ENCODE measurements around the gene SART3.
"Not testable (repeated sequence)": the region's sequence is repeated elsewhere in the genome, so short reads cannot be mapped to it uniquely, and the experiment has no call there.

Gene SART3

DNA sequence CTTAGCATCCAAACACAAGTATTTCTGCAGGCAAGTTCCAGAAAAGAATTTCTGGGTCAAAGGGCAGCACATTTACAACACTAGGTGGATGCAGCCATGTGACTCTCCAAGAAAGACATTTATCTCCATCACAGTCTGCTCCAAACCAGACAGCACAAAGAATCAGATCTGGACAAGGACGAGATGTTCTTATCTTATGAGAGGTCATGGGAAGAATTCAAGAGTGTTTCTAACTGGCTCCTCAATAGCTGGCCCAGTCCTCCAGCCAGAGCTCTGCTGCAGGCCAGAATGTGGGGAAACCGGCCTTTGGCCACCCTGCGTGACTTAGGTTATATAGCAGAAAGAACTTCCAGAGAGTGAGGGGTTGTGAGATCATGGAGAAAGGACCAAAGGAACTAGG is 19.6 kb upstream of the SART3 start:
- Histone ChIP-seq H3K27me3 (replicated peaks; ENCODE audit: control insufficient read depth, insufficient read depth, low read length, poor library complexity, severe bottlenecking) (no peaks in the 10 kb centered on the region), H3K4me3 (ENCODE audit: insufficient read depth, low read depth, low read length, poor library complexity, severe bottlenecking) (no peak overlapping the region), H3K9me3 (ENCODE audit: control insufficient read depth, low read length) (no peaks in the 10 kb centered on the region), H3K36me3 (ENCODE audit: control insufficient read depth, insufficient read depth, low read length) (no peaks in the 10 kb centered on the region), H3K27ac (ENCODE audit: insufficient read depth, low read length, poor library complexity, severe bottlenecking) (no peak overlapping the region), H3K4me1 (ENCODE audit: control insufficient read depth, insufficient read depth, low read length, poor library complexity, severe bottlenecking) (no peaks in the 10 kb centered on the region)
- DNase-seq: no peak

DNA sequence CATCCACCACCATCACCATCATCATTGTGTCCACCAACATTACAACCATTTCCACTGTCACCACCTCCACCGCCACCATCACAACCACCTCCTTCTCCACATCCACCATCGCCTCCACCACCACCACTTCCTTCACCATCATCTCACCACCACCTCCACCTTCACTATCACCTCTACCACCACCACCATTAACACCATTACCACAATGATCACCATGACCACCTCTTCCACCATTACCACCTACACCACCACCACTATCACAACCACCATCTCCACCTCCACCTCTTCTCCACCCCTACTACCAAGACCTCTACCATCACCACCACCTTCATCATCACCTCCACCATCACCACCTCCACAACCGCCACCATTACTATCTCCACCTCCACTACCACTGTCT is 17.8 kb upstream of the SART3 start:
- DNase-seq: no peak
- no peak overlapping the region for H3K27ac ChIP-seq (ENCODE audit: insufficient read depth, low read length, poor library complexity, severe bottlenecking)
- H3K4me1 ChIP-seq (ENCODE audit: control insufficient read depth, insufficient read depth, low read length, poor library complexity, severe bottlenecking): no peaks in the 10 kb centered on the region
- no peaks in the 10 kb centered on the region for H3K9me3 ChIP-seq (ENCODE audit: control insufficient read depth, low read length)
- no peaks in the 10 kb centered on the region for H3K27me3 ChIP-seq (replicated peaks; ENCODE audit: control insufficient read depth, insufficient read depth, low read length, poor library complexity, severe bottlenecking)
- H3K36me3 ChIP-seq (ENCODE audit: control insufficient read depth, insufficient read depth, low read length): no peaks in the 10 kb centered on the region
- no peak overlapping the region for H3K4me3 ChIP-seq (ENCODE audit: insufficient read depth, low read depth, low read length, poor library complexity, severe bottlenecking)

DNA sequence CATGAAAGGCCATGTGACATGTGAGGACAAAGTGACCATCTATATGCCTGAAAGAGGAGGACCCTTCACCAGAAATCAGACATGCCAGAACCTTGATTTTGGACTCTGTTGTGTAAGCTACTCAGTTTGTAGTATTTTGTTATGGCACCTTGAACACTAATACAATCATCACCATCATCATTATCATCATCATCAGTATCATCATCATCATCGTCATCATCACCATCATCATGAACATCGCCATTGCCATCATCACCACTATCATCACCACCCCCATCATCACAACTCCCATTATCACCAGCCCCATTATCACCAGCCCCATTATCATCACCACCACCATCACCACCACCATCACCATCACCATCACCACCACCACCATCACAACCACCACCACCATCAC is 17.3 kb upstream of the SART3 start:
- Histone ChIP-seq H3K9me3 (ENCODE audit: control insufficient read depth, low read length) (no peaks in the 10 kb centered on the region), H3K36me3 (ENCODE audit: control insufficient read depth, insufficient read depth, low read length) (no peaks in the 10 kb centered on the region), H3K4me3 (ENCODE audit: insufficient read depth, low read depth, low read length, poor library complexity, severe bottlenecking) (no peak overlapping the region), H3K27me3 (replicated peaks; ENCODE audit: control insufficient read depth, insufficient read depth, low read length, poor library complexity, severe bottlenecking) (no peaks in the 10 kb centered on the region), H3K27ac (ENCODE audit: insufficient read depth, low read length, poor library complexity, severe bottlenecking) (no peak overlapping the region), H3K4me1 (ENCODE audit: control insufficient read depth, insufficient read depth, low read length, poor library complexity, severe bottlenecking) (no peaks in the 10 kb centered on the region)
- DNase-seq: no peak

- Histone ChIP-seq H3K4me3 (ENCODE audit: insufficient read depth, low read depth, low read length, poor library complexity, severe bottlenecking) (no peak overlapping the region), H3K27ac (ENCODE audit: insufficient read depth, low read length, poor library complexity, severe bottlenecking) (no peak overlapping the region), H3K4me1 (ENCODE audit: control insufficient read depth, insufficient read depth, low read length, poor library complexity, severe bottlenecking) (no peaks in the 10 kb centered on the region), H3K9me3 (ENCODE audit: control insufficient read depth, low read length) (no peaks in the 10 kb centered on the region), H3K36me3 (ENCODE audit: control insufficient read depth, insufficient read depth, low read length) (no peaks in the 10 kb centered on the region), H3K27me3 (replicated peaks; ENCODE audit: control insufficient read depth, insufficient read depth, low read length, poor library complexity, severe bottlenecking) (no peaks in the 10 kb centered on the region)
- no peak for DNase-seq
Measured at GRCh38 chr12:108577458-108577857, 16.5 kb upstream of the SART3 start.

DNA sequence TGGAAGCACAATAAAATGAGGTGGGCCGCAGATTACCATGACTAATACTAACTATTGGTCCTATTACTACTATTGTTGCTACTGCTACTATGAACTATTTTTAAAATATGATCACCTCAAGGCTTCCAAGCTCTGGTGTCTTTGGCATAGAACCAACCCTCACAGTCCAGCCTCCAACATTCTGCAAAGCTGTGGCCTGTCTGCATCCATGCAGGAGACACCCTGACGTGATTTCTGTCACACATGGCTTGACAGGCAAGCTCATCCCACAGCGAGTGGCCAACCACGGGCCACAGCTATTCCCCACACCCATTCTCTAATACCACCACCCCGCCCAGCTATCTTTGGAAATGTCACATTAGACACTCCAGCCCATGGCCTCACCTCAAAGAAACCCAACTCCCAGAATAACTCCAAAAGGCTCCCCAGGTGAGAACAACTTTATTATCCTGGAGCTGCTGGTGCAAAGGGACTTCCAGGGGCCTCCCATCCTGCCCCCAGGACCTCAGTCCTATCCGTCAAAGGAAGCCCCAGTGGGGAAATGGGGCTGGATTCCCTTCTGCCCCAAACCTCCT is 15.8 kb upstream of the SART3 start:
- Histone ChIP-seq H3K4me1 (ENCODE audit: control insufficient read depth, insufficient read depth, low read length, poor library complexity, severe bottlenecking) (no peaks in the 10 kb centered on the region), H3K4me3 (ENCODE audit: insufficient read depth, low read depth, low read length, poor library complexity, severe bottlenecking) (no peak overlapping the region), H3K27me3 (replicated peaks; ENCODE audit: control insufficient read depth, insufficient read depth, low read length, poor library complexity, severe bottlenecking) (no peaks in the 10 kb centered on the region), H3K9me3 (ENCODE audit: control insufficient read depth, low read length) (no peaks in the 10 kb centered on the region), H3K27ac (ENCODE audit: insufficient read depth, low read length, poor library complexity, severe bottlenecking) (no peak overlapping the region), H3K36me3 (ENCODE audit: control insufficient read depth, insufficient read depth, low read length) (no peaks in the 10 kb centered on the region)
- no peak for DNase-seq

- Histone ChIP-seq H3K9me3 (ENCODE audit: control insufficient read depth, low read length) (no peaks in the 10 kb centered on the region), H3K27me3 (replicated peaks; ENCODE audit: control insufficient read depth, insufficient read depth, low read length, poor library complexity, severe bottlenecking) (no peaks in the 10 kb centered on the region), H3K36me3 (ENCODE audit: control insufficient read depth, insufficient read depth, low read length) (no peaks in the 10 kb centered on the region), H3K4me3 (ENCODE audit: insufficient read depth, low read depth, low read length, poor library complexity, severe bottlenecking) (no peak overlapping the region), H3K27ac (ENCODE audit: insufficient read depth, low read length, poor library complexity, severe bottlenecking) (no peak overlapping the region), H3K4me1 (ENCODE audit: control insufficient read depth, insufficient read depth, low read length, poor library complexity, severe bottlenecking) (no peaks in the 10 kb centered on the region)
- DNase-seq: no peak
Measured at GRCh38 chr12:108575199-108575912, 14.4 kb upstream of the SART3 start.

- not testable (repeated sequence) for DNase-seq; H3K9me3 ChIP-seq (ENCODE audit: control insufficient read depth, low read length); H3K36me3 ChIP-seq (ENCODE audit: control insufficient read depth, insufficient read depth, low read length); H3K4me1 ChIP-seq (ENCODE audit: control insufficient read depth, insufficient read depth, low read length, poor library complexity, severe bottlenecking); H3K4me3 ChIP-seq (ENCODE audit: insufficient read depth, low read depth, low read length, poor library complexity, severe bottlenecking); H3K27ac ChIP-seq (ENCODE audit: insufficient read depth, low read length, poor library complexity, severe bottlenecking); H3K27me3 ChIP-seq (replicated peaks; ENCODE audit: control insufficient read depth, insufficient read depth, low read length, poor library complexity, severe bottlenecking)
Measured at GRCh38 chr12:108574276-108574675, 13.3 kb upstream of the SART3 start.

GRCh38 chr12:108573317-108573716 is 12.3 kb upstream of the SART3 start:
- H3K4me1 ChIP-seq (ENCODE audit: control insufficient read depth, insufficient read depth, low read length, poor library complexity, severe bottlenecking): peaks cover 10% of the 10 kb centered on the region
- H3K27ac ChIP-seq (ENCODE audit: insufficient read depth, low read length, poor library complexity, severe bottlenecking): no peak overlapping the region
- DNase-seq: no peak
- no peaks in the 10 kb centered on the region for H3K27me3 ChIP-seq (replicated peaks; ENCODE audit: control insufficient read depth, insufficient read depth, low read length, poor library complexity, severe bottlenecking)
- H3K36me3 ChIP-seq (ENCODE audit: control insufficient read depth, insufficient read depth, low read length): no peaks in the 10 kb centered on the region
- no peak overlapping the region for H3K4me3 ChIP-seq (ENCODE audit: insufficient read depth, low read depth, low read length, poor library complexity, severe bottlenecking)
- no peaks in the 10 kb centered on the region for H3K9me3 ChIP-seq (ENCODE audit: control insufficient read depth, low read length)

DNA sequence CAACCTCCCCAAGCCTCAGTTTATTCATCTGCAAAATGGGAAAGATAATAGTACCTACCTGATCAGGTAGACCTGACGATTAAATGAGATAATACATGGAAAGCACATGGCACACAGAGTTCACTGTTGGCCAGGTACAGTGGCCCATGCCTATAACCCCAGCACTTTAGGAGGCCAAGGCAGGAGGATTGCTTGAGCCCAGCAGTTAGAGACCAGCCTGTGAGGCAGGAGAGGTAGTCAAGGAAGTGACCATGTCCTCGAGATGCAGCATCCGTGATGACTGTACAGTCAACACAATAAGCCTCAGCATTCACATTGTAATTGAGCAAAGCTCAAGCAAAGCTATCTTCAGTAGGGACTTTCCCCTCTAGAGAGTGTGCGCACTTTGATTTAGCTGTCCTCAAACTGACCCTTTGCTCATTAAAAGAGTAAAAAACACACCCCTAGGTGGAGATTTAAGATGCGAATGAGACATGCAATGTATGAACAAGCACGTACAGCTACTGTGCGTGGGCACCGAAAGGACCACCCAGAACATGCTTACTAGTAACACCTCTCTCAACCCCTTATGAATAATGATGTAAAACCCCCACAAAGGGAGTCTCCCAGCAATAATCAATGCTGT is 11.3 kb upstream of the SART3 start:
- no peak for DNase-seq
- no peaks in the 10 kb centered on the region for H3K9me3 ChIP-seq (ENCODE audit: control insufficient read depth, low read length)
- H3K36me3 ChIP-seq (ENCODE audit: control insufficient read depth, insufficient read depth, low read length): peaks cover 6% of the 10 kb centered on the region
- no peaks in the 10 kb centered on the region for H3K27me3 ChIP-seq (replicated peaks; ENCODE audit: control insufficient read depth, insufficient read depth, low read length, poor library complexity, severe bottlenecking)
- H3K4me1 ChIP-seq (ENCODE audit: control insufficient read depth, insufficient read depth, low read length, poor library complexity, severe bottlenecking): peaks cover 16% of the 10 kb centered on the region
- H3K27ac ChIP-seq (ENCODE audit: insufficient read depth, low read length, poor library complexity, severe bottlenecking): peak overlapping the region; percentile 16
- no peak overlapping the region for H3K4me3 ChIP-seq (ENCODE audit: insufficient read depth, low read depth, low read length, poor library complexity, severe bottlenecking)

GRCh38 chr12:108571609-108572165 is 10.7 kb upstream of the SART3 start:
- Histone ChIP-seq H3K4me3 (ENCODE audit: insufficient read depth, low read depth, low read length, poor library complexity, severe bottlenecking) (no peak overlapping the region), H3K9me3 (ENCODE audit: control insufficient read depth, low read length) (no peaks in the 10 kb centered on the region), H3K27ac (ENCODE audit: insufficient read depth, low read length, poor library complexity, severe bottlenecking) (no peak overlapping the region), H3K36me3 (ENCODE audit: control insufficient read depth, insufficient read depth, low read length) (peaks cover 12% of the 10 kb centered on the region), H3K4me1 (ENCODE audit: control insufficient read depth, insufficient read depth, low read length, poor library complexity, severe bottlenecking) (peaks cover 16% of the 10 kb centered on the region), H3K27me3 (replicated peaks; ENCODE audit: control insufficient read depth, insufficient read depth, low read length, poor library complexity, severe bottlenecking) (no peaks in the 10 kb centered on the region)
- DNase-seq: no peak
